HG02938 (cell line): ENCODE measurements around the gene ST7L.

Source experiments
- ATAC-seq: cut with Tn5 transposase; IDR thresholded peaks from one replicate; pipeline ENCODE4 v1.9.1; 2021; ENCODE audit warnings: mild to moderate bottlenecking, moderate library complexity; ENCODE audit not compliant: unreplicated experiment

Gene ST7L

GRCh38 chr1:112618114-112618720, 724 bp downstream of the ST7L start:
- ATAC-seq, result no peak

GRCh38 chr1:112614460-112615065, 4.4 kb downstream of the ST7L start:
- ATAC-seq, result no peak

- ATAC-seq, result no peak
Measured at GRCh38 chr1:112605633-112606327, 13.2 kb downstream of the ST7L start.

- no peak for ATAC-seq
Measured at GRCh38 chr1:112603541-112603940, 15.4 kb downstream of the ST7L start.

GRCh38 chr1:112603012-112603411, 15.9 kb downstream of the ST7L start:
- ATAC-seq, result no peak

GRCh38 chr1:112599477-112599876, 19.5 kb downstream of the ST7L start:
- ATAC-seq, result no peak

GRCh38 chr1:112594208-112594876, 24.6 kb downstream of the ST7L start:
- no peak for ATAC-seq

GRCh38 chr1:112589766-112590165, 29.2 kb downstream of the ST7L start:
- ATAC-seq, result no peak

GRCh38 chr1:112583366-112583765, 35.6 kb downstream of the ST7L start:
- ATAC-seq, result no peak

GRCh38 chr1:112581586-112582192, 37.3 kb downstream of the ST7L start:
- ATAC-seq, result no peak

GRCh38 chr1:112579801-112580510, 39.0 kb downstream of the ST7L start:
- ATAC-seq, result no peak

- ATAC-seq, result no peak
Measured at GRCh38 chr1:112576240-112576639, 42.7 kb downstream of the ST7L start.

- no peak for ATAC-seq
Measured at GRCh38 chr1:112575154-112575804, 43.7 kb downstream of the ST7L start.

GRCh38 chr1:112565800-112566199, 53.1 kb downstream of the ST7L start:
- ATAC-seq, result no peak

GRCh38 chr1:112564081-112564480, 54.9 kb downstream of the ST7L start:
- no peak for ATAC-seq

GRCh38 chr1:112563341-112563740, 55.6 kb downstream of the ST7L start:
- no peak for ATAC-seq

- no peak for ATAC-seq
Measured at GRCh38 chr1:112558634-112559033, 60.3 kb downstream of the ST7L start.

- no peak for ATAC-seq
Measured at GRCh38 chr1:112557385-112557784, 61.6 kb downstream of the ST7L start.

GRCh38 chr1:112554411-112554810, 64.5 kb downstream of the ST7L start:
- ATAC-seq, result no peak

- no peak for ATAC-seq
Measured at GRCh38 chr1:112549590-112549989, 69.4 kb downstream of the ST7L start.
